ENCODE data around the gene EXOC1.
"Not testable (repeated sequence)": the region's sequence is repeated elsewhere in the genome, so short reads cannot be mapped to it uniquely, and the experiment has no call there.

The EXOC1 gene

GRCh38 chr4:55912249-55912648 lies 58.8 kb downstream of the EXOC1 start:
- no peak for DNase-seq

- DNase-seq, result no peak
Measured at GRCh38 chr4:55920571-55920970, 67.1 kb downstream of the EXOC1 start.

DNA sequence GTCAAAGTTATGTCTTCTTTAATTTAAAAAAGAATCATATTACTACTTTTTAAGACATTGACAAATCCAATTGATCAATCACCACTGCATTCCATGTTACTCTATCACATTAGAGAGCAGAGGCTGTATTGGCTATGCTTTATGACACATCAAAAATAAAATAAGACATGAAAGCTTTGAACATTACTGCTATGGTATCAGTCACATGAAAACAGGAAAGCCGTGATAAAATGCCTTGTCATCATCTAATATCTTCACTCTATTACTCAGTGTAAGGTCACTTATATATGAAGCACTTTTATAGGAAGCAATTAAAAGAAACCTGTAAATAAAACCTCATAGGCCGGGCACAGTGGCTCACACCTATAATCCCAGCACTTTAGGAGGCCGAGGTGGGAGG lies 67.6 kb downstream of the EXOC1 start:
- DNase-seq, result no peak

- DNase-seq, result no peak
Measured at GRCh38 chr4:55925241-55925640, 71.8 kb downstream of the EXOC1 start.

DNA sequence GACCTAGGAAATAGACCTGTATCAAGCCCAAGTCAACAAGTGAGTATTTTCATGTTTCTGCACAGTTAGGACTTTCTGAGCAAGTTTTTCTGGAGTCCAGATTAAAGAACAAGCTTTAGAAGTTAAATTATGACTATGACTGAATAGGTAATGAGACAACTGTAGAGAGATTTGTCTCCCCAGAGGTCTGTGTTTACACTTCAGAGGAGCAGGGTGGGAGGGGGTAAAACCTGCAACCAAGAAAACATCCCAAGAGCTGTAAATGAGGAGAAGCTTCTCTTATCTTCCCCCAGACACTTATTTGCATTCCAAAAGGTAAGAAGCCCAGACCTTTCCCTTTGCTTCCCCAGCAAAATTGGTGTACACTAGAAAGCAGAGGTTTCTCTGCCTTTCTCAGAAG lies 73.2 kb downstream of the EXOC1 start:
- DNase-seq, result no peak

DNA sequence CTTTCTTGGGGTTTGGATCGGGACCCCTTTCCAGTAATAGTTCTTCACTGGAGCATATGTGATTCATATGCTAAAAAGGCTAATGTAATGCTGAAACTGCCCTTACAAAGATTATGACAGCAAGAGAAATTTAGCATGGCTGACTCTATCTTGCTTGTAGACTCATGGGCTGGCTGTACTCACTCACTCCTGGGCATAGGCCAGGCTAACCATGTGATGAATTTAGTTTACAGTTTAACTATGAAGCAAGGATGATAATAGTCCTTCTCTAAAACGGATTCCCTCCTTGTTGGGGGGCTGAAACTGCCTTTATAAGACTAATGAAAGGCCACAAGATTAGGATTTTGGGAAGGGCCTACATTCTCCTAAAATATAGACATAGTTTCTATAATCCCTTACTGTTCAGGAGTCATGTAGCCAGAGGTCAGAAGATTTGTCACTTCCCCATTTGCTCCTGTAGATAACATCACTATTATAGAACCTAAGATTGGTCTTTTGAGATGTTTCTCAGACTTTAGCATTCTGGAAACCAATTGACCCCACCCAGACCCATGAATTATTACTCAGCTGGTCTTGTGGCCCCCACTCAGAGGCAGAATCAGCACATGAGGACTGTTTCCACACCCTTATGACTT lies 74.5 kb downstream of the EXOC1 start:
- no peak for DNase-seq

GRCh38 chr4:55928846-55929245 lies 75.4 kb downstream of the EXOC1 start:
- DNase-seq, result no peak

DNA sequence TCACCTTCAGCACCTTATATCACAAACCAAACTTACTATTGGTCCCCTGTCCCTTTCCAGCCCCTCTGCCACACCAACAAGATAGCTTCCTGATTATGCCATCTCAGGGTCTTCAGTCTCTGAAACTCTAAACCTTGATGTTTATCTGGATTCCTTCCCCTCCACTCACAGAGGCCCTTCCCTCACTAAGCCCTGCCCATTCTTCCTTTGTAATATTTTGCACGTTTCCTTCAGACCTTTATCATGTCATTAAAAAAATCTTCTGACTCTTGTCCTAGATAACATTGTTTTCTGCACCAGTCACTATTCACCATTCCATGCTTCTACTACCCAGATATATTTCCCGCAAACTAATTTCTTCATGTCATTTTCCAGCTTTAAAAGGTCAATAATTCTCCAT lies 77.6 kb downstream of the EXOC1 start:
- DNase-seq, result no peak

- DNase-seq, result no peak
Measured at GRCh38 chr4:55931833-55932232, 78.4 kb downstream of the EXOC1 start.

- no peak for DNase-seq
Measured at GRCh38 chr4:55932511-55932910, 79.1 kb downstream of the EXOC1 start.

GRCh38 chr4:55933611-55934010 lies 80.2 kb downstream of the EXOC1 start:
- no peak for DNase-seq

DNA sequence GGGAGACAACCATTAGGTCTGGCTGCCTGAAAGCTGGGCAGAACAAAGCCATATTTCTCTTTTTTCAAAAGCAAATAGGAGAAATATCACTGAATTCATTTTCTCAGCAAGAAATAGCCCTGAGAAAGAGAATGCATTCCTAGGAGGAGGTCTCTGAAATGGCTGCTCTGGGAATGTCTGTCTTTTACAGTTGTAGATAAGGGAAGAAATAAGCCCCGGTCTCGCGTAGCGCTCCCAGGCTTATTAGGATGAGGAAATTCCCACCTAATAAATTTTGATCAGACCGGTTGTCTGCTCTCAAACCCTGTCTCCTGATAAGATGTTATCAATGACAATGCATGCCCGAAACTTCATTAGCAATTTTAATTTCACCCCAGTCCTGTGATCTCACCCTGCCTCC lies 82.5 kb downstream of the EXOC1 start:
- not testable (repeated sequence) for DNase-seq

GRCh38 chr4:55938481-55938880 lies 85.0 kb downstream of the EXOC1 start:
- no peak for DNase-seq

- DNase-seq, result no peak
Measured at GRCh38 chr4:55939421-55939820, 86.0 kb downstream of the EXOC1 start.

DNA sequence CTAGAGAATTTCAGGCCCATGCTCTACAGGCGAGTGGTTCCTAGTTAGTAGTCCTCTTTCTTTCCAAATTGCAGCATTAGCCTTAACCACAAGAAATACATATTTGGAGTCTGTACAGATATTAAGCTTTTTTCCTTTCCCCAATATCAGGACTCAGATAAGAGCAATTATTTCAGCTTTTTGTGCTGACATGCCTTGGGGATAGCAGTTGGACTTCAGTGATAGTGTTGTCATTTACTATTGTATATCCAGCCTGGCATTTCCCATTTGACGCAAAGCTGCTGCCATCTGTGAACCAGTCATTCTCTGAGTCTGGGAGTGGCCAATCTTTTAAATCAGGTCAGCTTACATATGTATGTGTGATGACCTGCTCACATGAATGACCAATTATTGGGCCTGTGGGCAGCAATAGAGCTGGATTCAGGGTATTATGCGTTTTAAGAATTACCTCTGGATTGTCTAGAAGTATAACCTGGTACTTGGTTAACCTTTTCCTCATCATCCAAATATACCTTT lies 88.5 kb downstream of the EXOC1 start:
- peak; percentile 20 for DNase-seq

- DNase-seq, result no peak
Measured at GRCh38 chr4:55947254-55947882, 93.9 kb downstream of the EXOC1 start.

GRCh38 chr4:55947912-55948725 lies 94.7 kb downstream of the EXOC1 start:
- peak; percentile 31 for DNase-seq

DNA sequence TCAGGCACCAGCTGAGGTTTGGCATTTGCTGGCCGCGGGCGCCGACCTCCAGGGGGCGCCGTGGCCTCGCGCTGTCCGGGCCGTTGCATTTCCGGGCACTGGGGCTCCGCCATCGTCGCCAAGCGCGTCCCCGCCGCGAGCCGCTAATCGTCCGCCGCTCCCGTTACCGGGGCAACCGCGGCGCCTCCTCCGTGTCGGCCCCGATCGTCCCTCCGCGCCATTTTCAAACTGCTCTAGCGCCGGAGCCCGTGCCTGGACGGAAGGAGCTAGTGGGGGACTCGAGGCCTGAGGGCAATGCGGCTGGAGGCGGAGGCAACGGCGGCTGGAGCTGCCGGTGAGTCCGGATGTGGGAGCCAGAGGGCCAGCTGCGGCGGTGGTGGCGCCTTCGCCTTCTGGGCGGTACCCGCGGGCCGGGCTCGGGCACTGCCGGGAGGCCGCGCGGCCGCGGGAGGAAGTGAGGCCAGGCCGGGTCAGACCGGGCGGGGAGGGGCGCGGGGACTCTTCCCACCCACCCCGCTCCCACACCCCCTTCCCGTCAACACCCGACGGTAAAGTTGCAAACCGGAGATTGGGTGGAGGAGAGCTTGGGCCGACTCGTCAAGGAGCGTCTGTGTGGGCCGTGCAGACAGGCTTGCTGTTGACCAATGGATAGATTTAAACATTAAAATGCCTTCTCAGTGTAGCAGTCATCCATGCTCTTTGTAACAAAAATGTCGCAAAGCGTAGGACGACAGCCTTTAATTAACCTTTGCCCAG lies 95.5 kb downstream of the EXOC1 start, which contains the start of gene CEP135:
TSS of gene CEP135 (plus strand) at position 220 of the 756 bp plus-strand sequence. CDS start 3,186 bp downstream, outside the sequence.
- DNase-seq, result peak; percentile 98

DNA sequence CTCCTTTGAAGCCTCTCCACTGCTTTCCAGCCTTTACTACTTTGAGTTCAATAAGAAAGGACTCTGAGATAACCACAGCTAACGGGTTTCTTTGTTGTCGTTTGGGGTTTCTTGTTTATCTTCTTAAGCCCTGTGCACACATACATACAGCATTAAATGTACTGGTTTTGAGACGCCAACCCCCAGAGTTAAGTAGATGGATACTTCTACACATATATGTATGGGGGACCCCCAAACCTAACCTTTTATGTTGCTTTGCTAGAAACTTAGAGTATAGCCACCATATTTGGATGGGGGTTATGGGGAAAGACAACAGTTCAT lies 96.0 kb downstream of the EXOC1 start:
- no peak for DNase-seq

DNA sequence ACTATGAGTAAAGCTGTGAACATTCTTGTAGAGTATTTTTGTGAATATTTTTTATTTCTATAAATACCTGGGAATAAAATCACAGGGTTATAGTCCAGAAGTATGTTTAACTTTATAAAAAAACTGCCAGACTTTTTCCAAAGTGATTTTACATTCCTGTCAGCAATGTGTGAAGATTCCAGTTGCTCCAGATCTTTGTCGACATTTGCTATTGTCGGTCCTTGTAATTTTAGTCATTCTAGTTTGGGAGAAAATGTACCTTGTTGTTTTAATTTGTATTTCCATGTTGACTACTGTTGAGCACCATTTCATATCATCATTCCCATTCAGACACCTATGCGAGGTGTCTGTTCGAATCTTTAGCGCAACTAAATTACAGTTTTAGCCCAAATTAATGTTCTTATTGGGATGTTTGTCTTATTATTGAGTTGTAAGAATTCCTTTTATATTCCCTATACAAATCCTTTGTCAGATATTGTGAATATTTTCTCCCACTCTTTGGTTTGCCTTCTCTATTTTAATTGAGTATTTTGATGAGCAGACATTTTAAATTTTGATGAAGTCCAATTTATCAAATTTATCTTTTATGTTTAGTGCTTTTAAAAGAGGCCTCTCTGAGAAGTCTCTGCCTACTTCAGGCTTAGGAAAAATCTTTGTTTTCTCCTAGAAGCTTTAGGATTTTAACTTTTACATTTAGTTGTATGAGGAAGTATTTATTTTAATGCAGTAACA lies 97.9 kb downstream of the EXOC1 start:
- no peak for DNase-seq

Data from eye (tissue), 1 donor.